Ishikawa (cell line): Measurements from ENCODE around the gene PDE2A.

ENCODE experiments used
- EGR1 ChIP-seq: IDR thresholded peaks from 2 replicates; pipeline ENCODE4 v1.6.1; 2012
- FOXM1 ChIP-seq: IDR thresholded peaks from 2 replicates; pipeline ENCODE4 v1.6.1; 2012; ENCODE audit warnings: low read depth, borderline replicate concordance

GRCh38 chr11:72529068-72529467, 145.2 kb downstream of the PDE2A start:
- TF ChIP-seq EGR1 (no peak), FOXM1 (no peak)
